Small intestine (tissue), 7 donors: ENCODE measurements around the gene SLC16A8. TPM values are rescaled to one million over a fixed set of nuclear protein-coding genes. Genes with fewer than 3 reads are reported as not detected.
"Not testable (repeated sequence)": the region's sequence is repeated elsewhere in the genome, so short reads cannot be mapped to it uniquely, and the experiment has no call there.

Experiments
- DNase-seq, 2 donors: peaks; one replicate each; pipeline versions ENCODE4 v3.0.0 to v3.0.0-alpha.2; 2013
- FAIRE-seq: peaks from 2 replicates; lab custom pipeline; 2012; peaks lifted over from hg19 to GRCh38; lab: Jason Lieb, UNC
- H3K27ac ChIP-seq, 3 donors: one replicate each; pipeline ENCODE4 v1.5.1; 2013; ENCODE audit warnings: low read length in 2 of 3, mild to moderate bottlenecking in 2 of 3, control low read depth in 1 of 3, inconsistent platforms in 1 of 3, low read depth in 1 of 3, moderate library complexity in 1 of 3
- H3K27me3 ChIP-seq, 3 donors: one replicate each; pipeline ENCODE4 v1.6.1; 2013; ENCODE audit warnings: low read length in 3 of 3, inconsistent platforms in 1 of 3; ENCODE audit not compliant: control insufficient read depth in 3 of 3, insufficient read depth in 3 of 3
- H3K36me3 ChIP-seq, 3 donors: one replicate each; pipeline ENCODE4 v1.6.1; 2013; ENCODE audit warnings: low read length in 3 of 3, inconsistent platforms in 1 of 3, low read depth in 1 of 3, mild to moderate bottlenecking in 1 of 3, moderate library complexity in 1 of 3; ENCODE audit not compliant: control insufficient read depth in 3 of 3, insufficient read depth in 2 of 3
- H3K4me1 ChIP-seq, 3 donors: one replicate each; pipeline ENCODE4 v1.6.1; 2013; ENCODE audit warnings: low read length in 2 of 3, inconsistent platforms in 1 of 3, low read depth in 1 of 3, mild to moderate bottlenecking in 1 of 3, moderate library complexity in 1 of 3; ENCODE audit not compliant: control insufficient read depth in 3 of 3, insufficient read depth in 2 of 3
- H3K4me3 ChIP-seq, 3 donors: one replicate each; pipeline ENCODE4 v1.5.1; 2013; ENCODE audit warnings: low read length in 3 of 3, control low read depth in 1 of 3, inconsistent platforms in 1 of 3, low read depth in 1 of 3, mild to moderate bottlenecking in 1 of 3, moderate library complexity in 1 of 3
- H3K9me3 ChIP-seq, 2 donors: one replicate each; pipeline ENCODE4 v1.6.1; 2013; ENCODE audit warnings: low read depth in 1 of 2, low read length in 1 of 2; ENCODE audit not compliant: control insufficient read depth in 2 of 2, insufficient read depth in 1 of 2
- WGBS, 3 donors: extraction: QIAGEN DNeasy Blood & Tissue Kit; methylation state at CpG; one replicate each; pipeline ENCODE4 v1.1.7; 2013; 5-methylcytosine and 5-hydroxymethylcytosine counted together
- polyA plus RNA-seq, 4 donors: library from polyadenylated mRNA; stranded (reverse) in 3 of 4; unstranded in 1 of 4; fragments of 200-250 nt in 3 of 4; fragments of 120-200 nt in 1 of 4; gene quantifications; one replicate each; pipeline versions ENCODE4 v1.2.1 to v1.2.3, GENCODE V29; 2013
- donor health status: healthy with polysubstance abuse.
- donor health status: control.
- donor health status: control.
- donor health status: Bipolar disorder and iron deficiency.
- donor health status: healthy.

The SLC16A8 gene
- polyA plus RNA-seq, 4 donors: 0.37 to 1.7 TPM; not detected in 2

DNA sequence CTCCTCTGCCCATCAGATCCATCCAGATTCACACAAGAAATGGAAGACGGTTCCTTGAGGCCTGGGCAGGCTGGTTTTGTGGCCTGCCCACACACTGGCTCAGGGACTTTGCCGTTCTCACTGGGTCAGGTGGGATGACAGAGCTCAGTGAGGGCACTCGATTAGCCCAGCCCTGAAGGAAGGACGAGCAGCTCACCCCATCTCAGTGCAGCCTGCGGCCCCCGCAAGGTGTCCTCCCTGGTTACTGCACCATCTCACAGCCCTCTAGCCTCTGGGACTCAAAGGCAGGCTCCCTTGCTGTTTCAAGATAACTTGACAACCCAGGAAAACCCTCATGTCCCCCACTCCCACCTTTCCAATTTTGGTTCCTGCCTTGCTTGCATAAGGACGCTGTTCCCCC lies 4.2 kb downstream of the SLC16A8 start:
- WGBS, 3 donors: 82 to 86% (median 83%) methylated on average over 7 of the region's 7 CpGs
- H3K9me3 ChIP-seq: no peaks in the 10 kb centered on the region
- no peak overlapping the region for H3K4me3 ChIP-seq
- peaks cover 2 to 13% (median 2%) of the 10 kb centered on the region in 3 donors for H3K4me1 ChIP-seq
- H3K27me3 ChIP-seq: peaks cover 5 to 27% (median 6%) of the 10 kb centered on the region in 3 donors
- H3K27ac ChIP-seq: no peak overlapping the region
- DNase-seq: no peak
- H3K36me3 ChIP-seq: peaks cover 0 to 51% (median 0%) of the 10 kb centered on the region in 3 donors
- no peak for FAIRE-seq

DNA sequence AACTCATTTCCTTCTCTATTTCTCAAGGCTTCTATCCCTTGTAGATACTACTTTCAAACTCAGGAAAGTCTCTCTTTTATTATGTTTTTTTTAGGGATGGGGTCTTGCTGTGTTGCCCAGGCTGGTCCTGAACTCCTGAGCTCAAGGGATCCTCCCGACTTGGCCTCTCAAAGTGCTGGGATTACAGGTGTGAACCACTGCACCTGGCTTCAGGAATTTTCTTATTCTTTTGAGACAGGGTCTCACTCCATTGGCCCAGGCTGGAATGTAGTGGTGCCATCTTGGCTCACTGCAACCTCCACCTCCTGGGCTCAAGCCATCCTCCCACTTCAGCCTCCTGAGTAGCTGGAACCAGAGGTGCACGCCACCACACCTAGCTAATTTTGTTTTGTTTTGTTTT lies 4.8 kb downstream of the SLC16A8 start:
- Histone ChIP-seq H3K27me3 (peaks cover 5 to 25% (median 6%) of the 10 kb centered on the region in 3 donors), H3K4me1 (peaks cover 2 to 13% (median 2%) of the 10 kb centered on the region in 3 donors), H3K36me3 (peaks cover 0 to 51% (median 0%) of the 10 kb centered on the region in 3 donors)
- FAIRE-seq, DNase-seq, H3K9me3 ChIP-seq, H3K4me3 ChIP-seq, H3K27ac ChIP-seq: not testable (repeated sequence)
- 87 to 90% (median 88%) methylated on average over 2 of the region's 2 CpGs for WGBS, 3 donors

GRCh38 chr22:38078046-38078840 lies 5.7 kb downstream of the SLC16A8 start:
- H3K9me3 ChIP-seq: no peaks in the 10 kb centered on the region
- peaks cover 2 to 13% (median 2%) of the 10 kb centered on the region in 3 donors for H3K4me1 ChIP-seq
- FAIRE-seq: no peak
- peaks cover 5 to 23% (median 6%) of the 10 kb centered on the region in 3 donors for H3K27me3 ChIP-seq
- H3K27ac ChIP-seq: no peak overlapping the region
- no peak overlapping the region for H3K4me3 ChIP-seq
- WGBS, 3 donors: 64 to 72% (median 64%) methylated on average over 21 to 22 of the region's 22 CpGs
- H3K36me3 ChIP-seq: peaks cover 2 to 54% (median 2%) of the 10 kb centered on the region in 3 donors
- DNase-seq: no peak

DNA sequence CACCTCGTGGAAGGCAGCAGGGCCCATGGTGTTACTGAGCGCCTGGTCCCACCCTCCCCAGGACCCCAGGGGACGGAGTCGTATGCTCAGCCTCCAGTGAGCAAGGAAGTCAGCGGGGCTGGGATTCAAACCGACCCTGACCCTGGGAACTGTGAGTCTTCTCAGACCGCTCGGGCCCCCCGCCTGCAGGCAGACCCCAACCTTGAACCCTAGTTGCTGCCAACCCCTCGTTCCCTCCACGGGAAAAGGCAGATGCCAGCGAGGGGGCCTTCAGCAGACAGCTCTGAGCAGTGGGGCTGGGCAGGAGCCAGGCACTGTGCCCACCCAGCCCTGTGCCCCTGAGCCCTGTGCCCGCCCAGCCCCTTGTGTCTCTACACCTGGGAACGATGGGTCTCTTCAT lies 6.4 kb downstream of the SLC16A8 start:
- Histone ChIP-seq H3K27me3 (peaks cover 5 to 17% (median 5%) of the 10 kb centered on the region in 3 donors), H3K27ac (no peak overlapping the region), H3K36me3 (peaks cover 2 to 56% (median 4%) of the 10 kb centered on the region in 3 donors), H3K9me3 (no peaks in the 10 kb centered on the region), H3K4me1 (peaks cover 2 to 9% (median 2%) of the 10 kb centered on the region in 3 donors), H3K4me3 (no peak overlapping the region)
- DNase-seq (no peak), FAIRE-seq (no peak)
- 77 to 78% (median 78%) methylated on average over 14 of the region's 14 CpGs for WGBS, 3 donors

GRCh38 chr22:38077096-38077495 lies 6.9 kb downstream of the SLC16A8 start:
- H3K4me3 ChIP-seq: no peak overlapping the region
- WGBS, 3 donors: 77 to 79% (median 78%) methylated on average over 12 of the region's 12 CpGs
- H3K36me3 ChIP-seq: peaks cover 2 to 61% (median 4%) of the 10 kb centered on the region in 3 donors
- FAIRE-seq (no peak), DNase-seq (no peak)
- no peak overlapping the region for H3K27ac ChIP-seq
- H3K9me3 ChIP-seq: no peaks in the 10 kb centered on the region
- peaks cover under 1 to 12% (median 5%) of the 10 kb centered on the region in 3 donors for H3K27me3 ChIP-seq
- H3K4me1 ChIP-seq: peaks cover 0 to 7% (median 2%) of the 10 kb centered on the region in 3 donors

- Histone ChIP-seq H3K27ac (no peak overlapping the region), H3K27me3 (peaks cover 0 to 4% (median 0%) of the 10 kb centered on the region in 3 donors), H3K4me1 (no peaks in the 10 kb centered on the region), H3K9me3 (no peaks in the 10 kb centered on the region), H3K4me3 (no peak overlapping the region), H3K36me3 (peaks cover 2 to 70% (median 4%) of the 10 kb centered on the region in 3 donors)
- DNase-seq: no peak
- FAIRE-seq: no peak
- 84 to 90% (median 87%) methylated on average over 13 of the region's 13 CpGs for WGBS, 3 donors
Measured at GRCh38 chr22:38075961-38076360, 8.0 kb downstream of the SLC16A8 start.

- H3K27ac ChIP-seq: no peak overlapping the region
- H3K27me3 ChIP-seq: no peaks in the 10 kb centered on the region
- FAIRE-seq (no peak), DNase-seq (no peak)
- H3K4me3 ChIP-seq: no peak overlapping the region
- no peaks in the 10 kb centered on the region for H3K9me3 ChIP-seq
- peaks cover 2 to 77% (median 4%) of the 10 kb centered on the region in 3 donors for H3K36me3 ChIP-seq
- no peaks in the 10 kb centered on the region for H3K4me1 ChIP-seq
- WGBS, 3 donors: 91 to 93% (median 93%) methylated on average over 26 to 32 of the region's 32 CpGs
Measured at GRCh38 chr22:38075105-38075825, 8.7 kb downstream of the SLC16A8 start.
